Measurements from ENCODE around the gene ZNF805.

ZNF805 gene

GRCh38 chr19:57280962-57281400 lies 40.5 kb downstream of the ZNF805 start (continued):
- TF ChIP-seq ZNF398 (tag by site-specific recombination; IDR thresholded peaks at IDR 0.05), result no peak
- no peak for TF ChIP-seq KLF8 (tag by site-specific recombination; IDR thresholded peaks at IDR 0.05)
- TF ChIP-seq, protein P1, sequence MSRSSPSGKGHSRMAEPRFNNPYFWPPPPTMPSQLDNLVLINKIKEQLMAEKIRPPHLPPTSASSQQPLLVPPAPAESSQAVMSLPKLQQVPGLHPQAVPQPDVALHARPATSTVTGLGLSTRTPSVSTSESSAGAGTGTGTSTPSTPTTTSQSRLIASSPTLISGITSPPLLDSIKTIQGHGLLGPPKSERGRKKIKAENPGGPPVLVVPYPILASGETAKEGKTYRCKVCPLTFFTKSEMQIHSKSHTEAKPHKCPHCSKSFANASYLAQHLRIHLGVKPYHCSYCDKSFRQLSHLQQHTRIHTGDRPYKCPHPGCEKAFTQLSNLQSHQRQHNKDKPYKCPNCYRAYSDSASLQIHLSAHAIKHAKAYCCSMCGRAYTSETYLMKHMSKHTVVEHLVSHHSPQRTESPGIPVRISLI (tag by site-specific recombination; IDR thresholded peaks at IDR 0.05), result no peak
- TF ChIP-seq ZBTB17 (tag by site-specific recombination; IDR thresholded peaks at IDR 0.05), result no peak
- TF ChIP-seq, protein P2, sequence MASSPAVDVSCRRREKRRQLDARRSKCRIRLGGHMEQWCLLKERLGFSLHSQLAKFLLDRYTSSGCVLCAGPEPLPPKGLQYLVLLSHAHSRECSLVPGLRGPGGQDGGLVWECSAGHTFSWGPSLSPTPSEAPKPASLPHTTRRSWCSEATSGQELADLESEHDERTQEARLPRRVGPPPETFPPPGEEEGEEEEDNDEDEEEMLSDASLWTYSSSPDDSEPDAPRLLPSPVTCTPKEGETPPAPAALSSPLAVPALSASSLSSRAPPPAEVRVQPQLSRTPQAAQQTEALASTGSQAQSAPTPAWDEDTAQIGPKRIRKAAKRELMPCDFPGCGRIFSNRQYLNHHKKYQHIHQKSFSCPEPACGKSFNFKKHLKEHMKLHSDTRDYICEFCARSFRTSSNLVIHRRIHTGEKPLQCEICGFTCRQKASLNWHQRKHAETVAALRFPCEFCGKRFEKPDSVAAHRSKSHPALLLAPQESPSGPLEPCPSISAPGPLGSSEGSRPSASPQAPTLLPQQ (tag by site-specific recombination; IDR thresholded peaks at IDR 0.05), result no peak
- TF ChIP-seq ZNF558 (tag by site-specific recombination; IDR thresholded peaks at IDR 0.05), result no peak
- no peak for TF ChIP-seq ZNF354C (tag by site-specific recombination; IDR thresholded peaks at IDR 0.05; ENCODE audit: borderline replicate concordance, low read depth)
- TF ChIP-seq EGR2 (tag by site-specific recombination; IDR thresholded peaks at IDR 0.05; ENCODE audit: low read depth), result no peak
- no peak for TF ChIP-seq GLI2 (tag by site-specific recombination; IDR thresholded peaks at IDR 0.05; ENCODE audit: borderline replicate concordance, low read depth)
- TF ChIP-seq ZNF132 (tag by site-specific recombination; IDR thresholded peaks at IDR 0.05; ENCODE audit: borderline replicate concordance), result no peak
- no peak for TF ChIP-seq ZNF148 (tag by site-specific recombination; IDR thresholded peaks at IDR 0.05; ENCODE audit: borderline replicate concordance)
- no peak for TF ChIP-seq ZNF10 (tag by site-specific recombination; IDR thresholded peaks at IDR 0.05)
- TF ChIP-seq ZNF791 (tag by site-specific recombination; IDR thresholded peaks at IDR 0.05), result no peak
- no peak for TF ChIP-seq ZNF664 (tag by site-specific recombination; IDR thresholded peaks at IDR 0.05)
- TF ChIP-seq, protein P3, sequence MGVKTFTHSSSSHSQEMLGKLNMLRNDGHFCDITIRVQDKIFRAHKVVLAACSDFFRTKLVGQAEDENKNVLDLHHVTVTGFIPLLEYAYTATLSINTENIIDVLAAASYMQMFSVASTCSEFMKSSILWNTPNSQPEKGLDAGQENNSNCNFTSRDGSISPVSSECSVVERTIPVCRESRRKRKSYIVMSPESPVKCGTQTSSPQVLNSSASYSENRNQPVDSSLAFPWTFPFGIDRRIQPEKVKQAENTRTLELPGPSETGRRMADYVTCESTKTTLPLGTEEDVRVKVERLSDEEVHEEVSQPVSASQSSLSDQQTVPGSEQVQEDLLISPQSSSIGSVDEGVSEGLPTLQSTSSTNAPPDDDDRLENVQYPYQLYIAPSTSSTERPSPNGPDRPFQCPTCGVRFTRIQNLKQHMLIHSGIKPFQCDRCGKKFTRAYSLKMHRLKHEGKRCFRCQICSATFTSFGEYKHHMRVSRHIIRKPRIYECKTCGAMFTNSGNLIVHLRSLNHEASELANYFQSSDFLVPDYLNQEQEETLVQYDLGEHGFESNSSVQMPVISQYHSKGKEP (tag by site-specific recombination; IDR thresholded peaks at IDR 0.05), result no peak
- no peak for TF ChIP-seq ZNF221 (tag by site-specific recombination; IDR thresholded peaks at IDR 0.05; ENCODE audit: borderline replicate concordance)
- TF ChIP-seq ZSCAN18 (tag by site-specific recombination; IDR thresholded peaks at IDR 0.05), result no peak
